Parathyroid adenoma (tissue), 2 donors: ENCODE data around the gene SPOCK1.

Source experiments
- H2AFZ ChIP-seq: fragments of 300-600 bp; sonication (generic); one replicate; pipeline ENCODE4 v1.7.0; 2017; ENCODE audit warnings: antibody characterized with exemption, mild to moderate bottlenecking
- H3K27ac ChIP-seq: fragments of 300-600 bp; sonication (generic); one replicate; pipeline ENCODE4 v1.7.0; 2017
- H3K27me3 ChIP-seq: fragments of 300-600 bp; sonication (generic); one replicate; pipeline ENCODE4 v1.7.0; 2017; ENCODE audit warnings: low read length; ENCODE audit not compliant: control insufficient read depth, insufficient read depth
- H3K36me3 ChIP-seq: fragments of 300-600 bp; sonication (generic); one replicate; pipeline ENCODE4 v1.7.0; 2017; ENCODE audit warnings: low read length; ENCODE audit not compliant: control insufficient read depth, insufficient read depth
- H3K4me1 ChIP-seq: fragments of 300-600 bp; sonication (generic); one replicate; pipeline ENCODE4 v1.7.0; 2017; ENCODE audit warnings: control low read depth
- H3K4me2 ChIP-seq: fragments of 300-600 bp; sonication (generic); one replicate; pipeline ENCODE4 v1.7.0; 2017; ENCODE audit warnings: low read length
- H3K4me3 ChIP-seq: fragments of 300-600 bp; sonication (generic); one replicate; pipeline ENCODE4 v1.7.0; 2017; ENCODE audit warnings: low read depth, low read length
- H3K79me2 ChIP-seq: fragments of 300-600 bp; sonication (generic); one replicate; pipeline ENCODE4 v1.7.0; 2017; ENCODE audit warnings: control low read depth
- H3K9ac ChIP-seq: fragments of 300-600 bp; sonication (generic); one replicate; pipeline ENCODE4 v1.7.0; 2017; ENCODE audit warnings: mild to moderate bottlenecking
- H3K9me3 ChIP-seq: fragments of 300-600 bp; sonication (generic); one replicate; pipeline ENCODE4 v1.7.0; 2017; ENCODE audit warnings: low read length; ENCODE audit not compliant: control insufficient read depth
- TF ChIP-seq, protein P1 (sequence below): fragments of 300-600 bp; sonication (generic); IDR thresholded peaks from one replicate; pipeline ENCODE4 v1.7.0; 2017; ENCODE audit warnings: antibody characterized with exemption, mild to moderate bottlenecking
- donor health status: primary hyperparathyroidism.

SPOCK1 gene

DNA sequence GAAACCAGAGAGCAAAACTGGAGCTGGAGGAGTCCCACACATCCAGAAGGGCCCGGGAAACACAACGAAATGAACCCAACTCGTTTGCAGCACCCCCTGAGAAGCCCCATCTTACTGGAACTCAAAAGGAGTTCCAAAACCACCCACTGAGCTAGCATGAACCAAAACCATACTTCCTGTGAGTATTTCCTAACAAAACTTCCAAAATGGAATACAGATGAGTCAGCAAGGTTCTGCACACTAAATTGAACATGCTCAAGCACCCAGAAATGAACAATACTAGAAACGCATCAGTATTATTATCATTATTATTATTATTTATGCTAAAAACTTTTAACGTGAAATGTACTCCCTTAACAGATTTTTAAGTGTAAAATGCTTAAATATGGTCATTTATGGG is 8.0 kb upstream of the SPOCK1 start:
- H3K4me3 ChIP-seq: no peak overlapping the region
- H2AFZ ChIP-seq: no peak overlapping the region
- H3K9me3 ChIP-seq: no peaks in the 10 kb centered on the region
- no peaks in the 10 kb centered on the region for H3K27me3 ChIP-seq
- no peaks in the 10 kb centered on the region for H3K4me1 ChIP-seq
- H3K4me2 ChIP-seq: no peak overlapping the region
- H3K9ac ChIP-seq: no peak overlapping the region
- H3K36me3 ChIP-seq: no peaks in the 10 kb centered on the region
- no peak overlapping the region for H3K27ac ChIP-seq
- TF ChIP-seq, protein P1, sequence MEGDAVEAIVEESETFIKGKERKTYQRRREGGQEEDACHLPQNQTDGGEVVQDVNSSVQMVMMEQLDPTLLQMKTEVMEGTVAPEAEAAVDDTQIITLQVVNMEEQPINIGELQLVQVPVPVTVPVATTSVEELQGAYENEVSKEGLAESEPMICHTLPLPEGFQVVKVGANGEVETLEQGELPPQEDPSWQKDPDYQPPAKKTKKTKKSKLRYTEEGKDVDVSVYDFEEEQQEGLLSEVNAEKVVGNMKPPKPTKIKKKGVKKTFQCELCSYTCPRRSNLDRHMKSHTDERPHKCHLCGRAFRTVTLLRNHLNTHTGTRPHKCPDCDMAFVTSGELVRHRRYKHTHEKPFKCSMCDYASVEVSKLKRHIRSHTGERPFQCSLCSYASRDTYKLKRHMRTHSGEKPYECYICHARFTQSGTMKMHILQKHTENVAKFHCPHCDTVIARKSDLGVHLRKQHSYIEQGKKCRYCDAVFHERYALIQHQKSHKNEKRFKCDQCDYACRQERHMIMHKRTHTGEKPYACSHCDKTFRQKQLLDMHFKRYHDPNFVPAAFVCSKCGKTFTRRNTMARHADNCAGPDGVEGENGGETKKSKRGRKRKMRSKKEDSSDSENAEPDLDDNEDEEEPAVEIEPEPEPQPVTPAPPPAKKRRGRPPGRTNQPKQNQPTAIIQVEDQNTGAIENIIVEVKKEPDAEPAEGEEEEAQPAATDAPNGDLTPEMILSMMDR: no peak
- no peaks in the 10 kb centered on the region for H3K79me2 ChIP-seq

DNA sequence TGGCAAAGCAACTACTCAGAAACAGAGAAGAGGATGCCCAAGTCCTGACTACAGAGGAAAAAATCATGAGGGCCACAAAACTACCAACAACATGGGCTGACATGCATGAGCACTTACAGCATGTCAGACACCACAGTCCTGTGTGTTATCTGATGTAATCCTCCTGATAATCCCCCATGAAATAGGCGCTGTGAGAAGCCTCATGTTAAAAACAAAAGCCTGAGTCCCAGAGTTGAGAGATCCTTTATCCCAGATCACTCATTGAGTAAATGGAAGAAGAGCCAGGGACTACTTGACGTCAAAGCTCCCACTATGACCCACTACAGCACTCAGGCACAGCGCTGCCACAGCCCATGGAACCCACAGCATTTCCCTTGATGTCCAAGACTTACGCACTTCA is 7.2 kb upstream of the SPOCK1 start:
- no peak overlapping the region for H3K9ac ChIP-seq
- no peak overlapping the region for H3K4me2 ChIP-seq
- no peak overlapping the region for H3K27ac ChIP-seq
- H3K9me3 ChIP-seq: no peaks in the 10 kb centered on the region
- H3K27me3 ChIP-seq: no peaks in the 10 kb centered on the region
- TF ChIP-seq, protein P1: no peak
- H3K79me2 ChIP-seq: no peaks in the 10 kb centered on the region
- no peaks in the 10 kb centered on the region for H3K4me1 ChIP-seq
- H3K4me3 ChIP-seq: no peak overlapping the region
- H3K36me3 ChIP-seq: no peaks in the 10 kb centered on the region
- H2AFZ ChIP-seq: no peak overlapping the region

DNA sequence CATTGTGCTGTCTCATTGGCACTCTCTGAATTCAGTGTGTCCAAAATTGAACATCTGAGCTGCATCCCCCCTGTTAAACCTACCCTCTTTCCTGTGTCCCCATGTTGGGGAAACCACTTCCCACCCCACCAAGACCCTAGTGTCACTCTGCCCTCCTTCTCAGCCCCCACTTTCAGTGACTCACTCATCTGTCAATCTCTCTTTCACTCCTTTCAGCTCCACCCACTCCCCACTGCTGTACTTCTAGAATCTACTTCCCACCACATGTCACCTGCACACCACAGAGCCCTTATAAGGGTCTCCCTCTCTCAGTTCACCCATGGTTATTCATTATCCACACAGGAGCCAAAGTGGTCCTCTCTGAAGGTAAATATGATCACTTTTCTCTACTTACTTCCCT is 5.8 kb upstream of the SPOCK1 start:
- H3K9ac ChIP-seq: no peak overlapping the region
- H3K4me3 ChIP-seq: no peak overlapping the region
- no peaks in the 10 kb centered on the region for H3K4me1 ChIP-seq
- no peaks in the 10 kb centered on the region for H3K79me2 ChIP-seq
- H3K27me3 ChIP-seq: no peaks in the 10 kb centered on the region
- no peaks in the 10 kb centered on the region for H3K9me3 ChIP-seq
- TF ChIP-seq, protein P1: no peak
- no peaks in the 10 kb centered on the region for H3K36me3 ChIP-seq
- no peak overlapping the region for H2AFZ ChIP-seq
- H3K27ac ChIP-seq: no peak overlapping the region
- no peak overlapping the region for H3K4me2 ChIP-seq

DNA sequence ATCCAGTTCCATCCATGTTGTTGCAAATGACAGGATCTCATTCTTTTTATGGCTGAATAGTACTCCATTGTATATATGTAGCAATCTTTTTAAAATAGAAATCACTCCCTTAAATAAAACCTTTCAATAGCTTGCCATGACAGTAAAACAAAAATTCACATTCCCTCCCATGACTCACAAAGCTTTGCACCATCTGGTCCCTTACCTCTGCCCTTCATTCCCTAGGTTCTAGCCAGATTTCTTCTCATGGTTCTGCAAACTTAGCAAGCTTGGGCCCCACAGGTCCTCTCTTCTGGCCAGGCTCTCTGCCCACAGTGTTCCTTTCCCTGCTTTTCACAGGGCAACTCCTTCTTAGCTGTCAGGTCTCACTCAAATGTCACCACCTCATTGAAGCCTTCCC is 4.3 kb upstream of the SPOCK1 start:
- no peaks in the 10 kb centered on the region for H3K4me1 ChIP-seq
- no peak overlapping the region for H2AFZ ChIP-seq
- no peak overlapping the region for H3K27ac ChIP-seq
- H3K36me3 ChIP-seq: no peaks in the 10 kb centered on the region
- TF ChIP-seq, protein P1: no peak
- H3K4me3 ChIP-seq: no peak overlapping the region
- H3K4me2 ChIP-seq: no peak overlapping the region
- no peaks in the 10 kb centered on the region for H3K79me2 ChIP-seq
- no peaks in the 10 kb centered on the region for H3K27me3 ChIP-seq
- H3K9ac ChIP-seq: no peak overlapping the region
- no peaks in the 10 kb centered on the region for H3K9me3 ChIP-seq

DNA sequence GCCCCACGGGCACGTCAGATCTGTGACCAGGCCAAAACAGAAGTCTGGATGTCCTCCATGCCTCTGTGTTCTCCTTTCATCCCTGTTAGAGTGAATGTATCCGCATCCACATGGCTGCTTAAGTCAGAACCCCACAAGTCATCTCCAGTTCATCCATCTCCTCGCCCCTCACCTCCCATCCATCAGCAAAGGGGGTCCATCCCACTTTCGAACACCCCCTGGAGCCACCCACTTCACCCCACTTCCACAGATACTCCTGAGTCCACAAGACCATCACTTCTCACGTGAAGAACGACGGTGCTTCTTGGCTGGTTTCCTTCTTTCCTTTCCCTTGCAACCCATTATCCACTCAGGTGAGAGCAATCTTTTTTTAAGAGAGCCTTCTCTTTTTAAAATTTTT is 3.5 kb upstream of the SPOCK1 start:
- H3K4me2 ChIP-seq: no peak overlapping the region
- H3K9me3 ChIP-seq: no peaks in the 10 kb centered on the region
- TF ChIP-seq, protein P1: no peak
- H3K9ac ChIP-seq: no peak overlapping the region
- no peaks in the 10 kb centered on the region for H3K36me3 ChIP-seq
- H3K4me3 ChIP-seq: no peak overlapping the region
- H2AFZ ChIP-seq: no peak overlapping the region
- H3K27me3 ChIP-seq: no peaks in the 10 kb centered on the region
- no peak overlapping the region for H3K27ac ChIP-seq
- H3K79me2 ChIP-seq: no peaks in the 10 kb centered on the region
- H3K4me1 ChIP-seq: no peaks in the 10 kb centered on the region
